Glomerular visceral epithelial cell (primary cell): ENCODE measurements around the gene NUDT12.
A peak's percentile ranks its signal among the peaks of the same experiment; 100 is the strongest.

Source experiments
- DNase-seq: peaks from one replicate; pipeline ENCODE4 v3.0.0-alpha.2; 2016; ENCODE audit errors: extremely low spot score

NUDT12 gene

DNA sequence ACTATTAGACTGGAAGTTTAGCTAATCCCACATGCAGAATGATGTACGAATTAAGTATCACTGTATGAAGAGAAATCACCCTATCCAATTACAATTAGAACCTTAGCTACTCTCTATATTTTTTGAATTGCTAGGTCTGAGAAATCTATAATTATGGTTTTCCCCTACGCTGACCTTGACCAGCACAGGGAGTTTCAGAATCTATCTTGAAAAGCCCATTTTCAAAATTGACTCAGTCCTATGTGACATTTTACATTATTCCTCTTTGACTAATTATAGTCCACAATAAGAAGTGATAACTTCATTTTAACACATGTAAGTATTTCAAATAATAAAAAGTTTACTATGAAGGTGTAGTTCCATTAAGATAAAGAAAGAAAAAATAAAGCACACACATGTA, 21.5 kb downstream of the NUDT12 start:
- DNase-seq, result no peak

DNA sequence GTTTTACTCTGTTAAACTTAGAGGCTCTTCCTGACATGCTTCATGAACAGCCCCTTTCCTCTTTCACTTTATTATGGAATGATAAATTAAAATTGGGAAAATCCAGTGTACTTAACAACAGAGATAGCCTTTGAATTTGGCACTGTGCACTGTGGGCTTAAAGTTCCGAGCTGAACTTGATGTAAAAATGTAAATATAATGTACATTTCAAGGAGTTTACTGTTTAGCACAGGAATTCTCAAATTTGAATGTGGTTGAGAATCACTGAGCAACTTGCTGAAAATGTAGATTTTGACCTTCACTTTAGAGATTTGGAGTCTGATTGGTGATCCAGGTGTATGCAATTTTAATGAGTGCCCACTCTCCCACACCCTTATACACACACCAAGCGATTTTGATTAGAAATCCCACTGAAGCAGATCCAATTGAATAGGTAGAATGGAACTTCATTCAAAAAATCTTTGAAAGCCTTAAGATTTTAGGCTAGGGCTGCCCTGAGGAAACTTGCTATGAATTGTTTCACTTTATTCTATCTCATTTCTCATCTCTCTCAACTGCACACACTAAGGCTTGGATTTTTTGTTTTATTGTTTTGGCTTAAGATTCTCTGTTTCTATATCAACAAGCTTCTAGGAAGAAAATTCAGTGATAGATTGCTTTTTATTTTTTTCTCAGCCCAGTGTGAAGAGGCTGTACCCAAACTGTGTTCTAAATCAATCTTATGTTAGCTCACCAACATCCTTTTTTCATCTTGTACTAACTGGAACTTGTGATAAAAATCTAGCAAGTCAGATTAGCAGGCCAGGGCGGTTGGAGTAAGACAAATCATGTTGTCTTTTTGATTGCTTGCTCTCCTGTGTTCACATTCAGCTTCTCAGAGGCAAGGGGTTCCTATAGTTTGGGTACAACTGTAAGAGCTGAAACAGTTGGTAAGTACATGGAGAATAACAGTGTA, 22.9 kb downstream of the NUDT12 start:
- no peak for DNase-seq

DNA sequence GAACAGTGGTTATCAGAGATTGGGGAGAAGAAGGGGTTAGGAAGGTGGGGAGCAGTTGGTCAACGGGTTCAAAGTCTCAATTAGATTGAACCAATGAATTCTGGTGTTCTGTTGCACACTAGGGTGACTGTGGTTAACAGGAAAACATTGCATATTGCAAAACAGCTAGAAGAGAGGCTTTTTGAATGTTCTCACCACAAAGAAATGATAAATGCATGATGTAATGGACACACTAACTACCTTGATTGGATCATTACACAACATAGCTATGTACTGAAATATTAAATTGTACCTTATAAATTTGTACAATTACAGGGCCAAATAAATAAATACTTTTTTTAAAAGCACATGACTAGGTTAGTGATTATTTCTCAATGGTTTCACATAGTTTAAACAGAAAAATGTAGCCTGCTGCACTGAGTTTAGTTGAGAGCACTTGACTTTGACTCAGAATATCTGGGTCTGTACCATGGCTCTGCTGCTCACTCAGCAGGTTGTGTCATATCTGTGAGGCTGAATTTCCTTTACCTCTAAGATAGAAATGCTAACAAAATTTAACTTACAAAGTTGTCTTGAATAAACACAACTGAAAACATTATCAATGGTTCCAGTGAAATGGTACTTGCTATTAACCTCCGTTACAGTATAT, 30.4 kb downstream of the NUDT12 start:
- no peak for DNase-seq

DNA sequence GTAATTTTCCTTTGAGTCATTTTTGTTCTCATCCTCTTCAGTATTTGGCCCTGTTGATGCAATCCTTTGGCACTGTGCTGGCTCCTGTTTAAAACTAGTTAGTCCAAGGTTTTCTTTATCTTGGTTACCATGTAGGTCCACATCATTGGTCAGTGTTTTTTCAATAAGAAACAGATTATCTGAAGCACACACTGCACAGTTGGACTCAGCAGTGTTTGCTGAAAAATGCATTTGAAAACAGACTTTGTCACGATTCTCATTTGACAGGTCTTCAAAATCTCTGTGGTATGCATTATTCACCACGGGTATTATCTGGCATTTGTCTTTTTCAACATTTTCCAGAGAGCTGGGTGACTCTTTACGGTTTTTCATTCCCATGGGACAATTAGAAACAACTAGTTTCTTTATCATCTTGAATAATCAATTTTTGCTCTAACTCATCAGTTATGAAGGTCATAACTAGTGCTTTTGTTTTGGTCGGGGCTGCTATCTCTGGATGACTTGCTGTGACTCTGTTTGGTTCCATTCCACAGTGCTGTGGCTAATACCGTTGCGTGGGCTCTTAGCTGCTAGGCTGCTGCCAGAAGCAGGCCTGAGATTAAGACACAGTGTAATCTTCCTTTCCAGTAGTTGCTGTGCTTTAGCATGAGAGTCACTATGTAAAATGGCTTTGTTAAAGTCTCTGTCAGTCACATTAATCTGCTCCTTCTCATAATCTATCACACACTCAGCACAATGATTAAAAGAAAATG, 36.2 kb downstream of the NUDT12 start:
- DNase-seq, result no peak

DNA sequence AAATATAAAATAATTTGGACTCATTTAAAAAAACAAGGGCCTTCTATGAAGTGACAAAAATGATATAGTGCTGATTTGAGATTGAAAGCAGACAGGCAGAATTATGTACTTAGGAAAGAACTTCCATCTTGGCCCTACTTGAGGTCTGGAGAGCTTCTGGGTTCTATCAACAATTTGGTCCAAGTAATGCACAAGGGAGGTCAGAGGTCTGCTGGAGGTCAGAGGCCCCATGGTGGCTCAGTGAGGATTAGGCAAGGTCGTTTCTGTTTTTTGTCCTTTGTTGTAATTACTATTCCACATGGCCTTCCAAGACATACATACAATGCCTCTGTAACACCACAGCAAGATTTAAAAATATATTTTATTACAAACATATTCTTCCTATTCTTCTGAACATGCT, 37.2 kb downstream of the NUDT12 start:
- DNase-seq, result no peak

DNA sequence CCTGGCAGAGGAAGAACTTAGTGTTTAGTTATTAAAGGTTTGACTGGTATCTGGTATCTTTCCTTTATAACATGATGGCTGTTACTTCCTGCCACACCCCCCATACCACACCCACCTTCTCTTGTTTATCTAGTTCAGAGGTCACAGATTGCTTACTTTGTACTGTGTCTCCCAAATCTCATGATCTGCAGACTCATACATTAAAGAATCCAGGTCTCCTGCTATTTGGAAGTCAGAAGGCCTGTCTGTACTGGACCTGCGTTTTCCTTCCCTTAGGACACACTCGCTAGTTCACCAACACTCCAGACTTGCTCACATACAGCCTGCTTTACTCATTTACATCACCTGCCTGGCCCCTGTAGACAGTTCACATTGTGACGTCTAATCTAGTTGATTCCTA, 39.3 kb downstream of the NUDT12 start:
- DNase-seq, result no peak

DNA sequence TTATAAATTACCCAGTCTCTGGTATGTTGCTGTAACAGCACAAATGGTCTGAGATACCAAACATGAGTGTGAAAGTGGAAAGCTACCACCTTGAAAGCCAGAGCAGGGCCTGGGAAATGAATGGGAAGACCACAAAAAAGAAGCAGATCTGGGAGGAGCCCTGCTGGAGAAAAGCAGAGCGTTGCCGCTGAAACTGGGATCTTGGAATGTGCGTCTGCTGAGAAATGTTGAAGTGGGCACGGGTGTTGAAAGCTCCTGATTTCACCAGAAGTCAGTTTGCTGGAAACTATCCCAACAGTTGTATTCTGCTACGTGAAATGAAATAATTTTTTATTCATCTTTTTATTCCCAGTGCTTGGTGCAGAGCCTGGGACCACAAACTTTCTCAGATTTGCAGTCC, 40.0 kb downstream of the NUDT12 start:
- no peak for DNase-seq

DNA sequence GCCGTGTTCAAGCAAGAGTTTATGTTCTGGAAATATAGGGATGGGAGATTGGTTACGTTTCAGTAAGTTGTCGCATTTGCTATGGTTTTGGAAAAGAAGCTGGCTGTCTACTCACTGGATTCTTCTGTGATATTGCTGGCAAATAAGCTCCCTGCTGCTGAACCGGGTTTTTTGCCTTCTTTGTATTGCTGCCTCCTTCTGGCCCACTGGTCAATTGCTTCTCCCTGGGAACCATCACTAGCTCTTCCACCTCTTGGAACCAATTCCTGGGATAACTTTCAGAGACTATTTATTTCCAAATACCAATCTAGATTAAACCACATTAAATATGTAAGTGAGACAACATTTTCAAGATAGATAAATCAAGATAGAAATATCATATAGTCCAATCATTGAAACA, 43.0 kb downstream of the NUDT12 start:
- no peak for DNase-seq

DNA sequence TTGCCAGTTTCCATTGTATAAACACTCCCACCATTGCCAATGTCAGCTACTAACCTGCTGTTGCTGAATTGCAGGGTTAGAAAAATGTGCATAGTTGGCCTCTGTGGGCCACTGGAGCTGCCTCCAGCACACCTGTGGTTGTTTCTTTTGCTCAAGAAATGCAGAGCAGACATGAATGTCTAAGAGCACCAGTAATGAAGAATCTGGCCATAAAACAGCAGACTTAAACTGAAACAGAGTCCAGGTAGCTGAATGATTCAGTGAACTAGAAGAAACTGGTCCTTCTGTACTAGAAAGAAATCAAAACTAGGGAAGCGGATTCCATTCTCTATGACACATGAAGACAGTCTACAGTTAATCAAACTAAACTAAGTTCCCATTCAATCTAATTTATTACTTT, 48.2 kb downstream of the NUDT12 start:
- DNase-seq, result no peak

DNA sequence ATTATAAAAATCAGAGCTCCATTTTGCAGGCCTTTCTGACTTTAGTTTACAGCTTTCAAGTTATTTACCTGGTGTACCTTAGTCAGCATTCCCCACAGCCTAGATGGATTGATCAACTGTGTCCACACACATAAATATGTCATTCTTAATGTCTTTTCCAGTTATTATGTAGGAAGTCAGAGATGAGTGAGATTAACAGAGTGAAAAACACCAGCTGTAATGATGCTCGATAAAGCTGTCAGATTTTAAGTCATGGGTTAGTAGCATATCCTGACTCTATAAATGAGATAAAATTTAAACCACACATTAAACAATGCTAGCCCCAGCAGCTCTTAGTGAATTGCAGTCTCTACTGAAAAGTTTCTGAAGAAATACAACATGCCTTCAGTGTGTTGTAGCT, 48.9 kb downstream of the NUDT12 start:
- DNase-seq, result no peak

DNA sequence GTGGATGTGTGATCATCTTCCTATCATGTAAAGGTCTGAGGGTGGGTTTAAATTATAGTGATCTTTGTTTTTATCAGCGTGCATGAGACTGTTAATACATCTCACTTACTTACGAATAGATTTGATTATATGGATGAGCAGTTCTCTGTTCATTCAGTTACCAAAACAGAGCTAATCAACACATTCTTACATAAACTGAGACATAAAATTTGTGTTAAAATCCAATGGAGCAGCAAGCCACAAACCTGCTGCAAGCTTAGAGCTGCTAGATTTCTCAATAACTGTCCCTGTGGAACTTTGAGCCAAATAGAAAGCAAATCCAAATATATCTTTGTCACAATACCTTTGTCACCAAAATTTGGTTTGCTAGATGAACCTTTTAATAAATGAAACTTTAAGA, 50.1 kb downstream of the NUDT12 start:
- peak; percentile 51 for DNase-seq

DNA sequence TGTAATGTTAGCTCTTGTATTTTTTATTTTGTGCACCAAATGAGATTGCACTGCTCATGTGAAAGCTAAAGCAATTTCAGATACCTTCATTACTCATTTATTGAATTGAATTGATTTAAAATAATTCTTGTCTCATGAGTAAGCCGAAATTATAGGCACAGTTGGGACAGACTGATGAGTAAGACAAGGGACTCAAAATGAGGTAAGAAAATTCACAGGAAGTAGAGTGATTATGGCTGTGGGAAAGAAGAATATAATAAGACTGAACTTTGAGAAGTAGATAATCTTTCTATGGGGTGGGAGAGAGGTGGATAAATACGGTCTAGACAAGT, 51.1 kb downstream of the NUDT12 start:
- DNase-seq, result peak; percentile 46

DNA sequence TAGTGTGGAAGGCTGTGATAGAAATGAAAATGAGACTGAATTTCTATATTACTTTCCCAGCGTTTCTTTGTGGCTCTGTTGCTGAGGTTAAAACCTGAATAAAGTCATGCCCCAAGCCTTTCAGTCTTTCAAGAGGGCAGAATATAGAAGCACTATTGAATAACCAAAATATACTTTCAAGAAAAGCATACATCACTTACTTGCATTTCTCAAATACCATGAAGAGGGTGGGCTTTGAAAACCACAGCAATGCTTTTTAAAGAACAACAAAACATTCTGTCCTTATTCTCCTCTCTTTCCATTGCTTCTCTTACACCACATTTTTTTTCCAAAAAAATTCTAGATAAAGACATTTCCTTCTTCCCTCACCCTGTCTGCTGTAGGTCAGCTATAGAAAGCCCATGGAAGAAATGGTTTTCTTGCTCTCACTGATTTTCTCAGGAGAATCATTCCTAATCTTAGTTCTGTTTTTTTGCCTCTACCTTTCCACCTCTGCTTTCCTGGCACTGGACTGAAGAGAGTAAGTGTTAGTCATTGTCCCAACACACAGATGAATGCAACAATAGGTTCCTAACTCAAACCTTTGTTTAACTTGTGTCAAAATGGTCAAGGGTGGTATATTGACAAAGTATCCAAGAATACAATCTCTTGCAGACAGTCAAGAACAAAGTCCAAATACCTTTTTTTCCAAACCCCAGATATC, 51.6 kb downstream of the NUDT12 start:
- DNase-seq, result no peak

DNA sequence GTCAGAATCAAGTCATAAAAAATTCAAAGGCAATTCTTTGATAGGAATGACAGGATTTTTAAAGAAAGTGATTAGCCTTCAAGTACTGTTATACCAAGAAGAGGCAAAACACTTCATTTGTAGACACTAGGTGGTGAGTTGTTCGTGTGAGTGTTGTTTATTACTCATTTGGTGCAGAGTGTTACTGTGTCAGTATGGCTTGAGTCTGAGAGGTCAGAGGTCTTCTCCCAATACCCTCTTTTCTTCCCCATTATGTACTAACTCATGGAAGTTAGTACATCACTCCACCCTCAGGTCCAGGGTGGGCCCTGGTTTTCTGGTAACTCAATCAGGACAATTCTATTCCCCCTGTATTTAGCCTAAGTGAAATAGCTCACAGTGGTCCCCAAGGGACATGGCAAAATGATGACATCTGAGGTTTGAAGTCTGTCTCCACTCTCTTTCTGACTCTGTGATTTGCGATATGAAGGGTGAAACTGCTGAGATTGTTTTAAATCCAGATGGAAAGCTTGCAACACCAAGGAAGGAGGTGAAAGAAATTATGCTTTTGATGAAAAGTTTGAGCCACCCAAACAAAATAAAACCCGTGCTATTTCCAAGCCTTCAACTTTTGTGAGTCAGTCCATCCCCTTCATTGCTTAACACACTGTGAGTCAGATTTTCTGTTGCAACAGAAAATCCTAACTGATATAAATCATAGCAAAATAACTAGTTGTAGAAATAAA, 56.8 kb downstream of the NUDT12 start:
- peak; percentile 15 for DNase-seq

DNA sequence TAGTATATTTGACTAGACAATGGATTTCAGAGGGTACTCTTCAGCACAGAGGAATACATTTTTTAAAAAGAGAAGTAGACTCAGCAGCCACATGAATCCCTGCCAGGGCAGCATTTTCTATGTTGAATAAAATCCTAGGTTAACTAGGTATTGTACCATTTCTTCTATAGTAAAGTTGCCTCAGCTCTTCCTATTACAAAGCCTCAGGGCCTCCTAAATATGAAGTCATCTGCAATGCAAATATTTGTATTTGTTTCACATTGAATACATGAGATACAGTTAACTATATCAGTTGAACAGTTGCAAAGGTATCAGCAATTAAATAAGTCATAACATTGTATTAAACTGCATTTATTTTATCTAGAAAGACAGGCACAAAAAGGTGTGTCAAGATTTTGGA, 59.5 kb downstream of the NUDT12 start:
- DNase-seq, result no peak

DNA sequence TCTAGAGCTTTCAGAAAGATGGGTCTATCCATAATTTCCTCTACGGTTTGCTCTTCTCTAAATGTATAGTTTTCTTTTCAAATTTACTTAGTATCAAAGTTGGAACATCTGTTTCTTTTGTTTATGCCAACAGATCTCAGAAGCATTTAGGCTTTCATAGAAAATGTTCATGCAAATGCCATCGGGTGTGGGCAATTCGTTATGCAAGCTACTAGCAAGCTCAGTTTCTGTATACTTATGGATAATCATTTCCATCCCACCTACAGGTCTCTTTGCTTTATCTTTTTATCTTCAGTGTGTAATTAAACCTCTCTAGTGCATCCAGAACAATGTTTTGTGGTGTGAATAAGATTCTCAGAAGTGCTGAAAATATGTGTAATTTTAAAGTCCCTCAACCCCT, 59.9 kb downstream of the NUDT12 start:
- no peak for DNase-seq
